Neural progenitor cell (in vitro differentiated cells): Measurements from ENCODE around the gene NAP1L4. TPM values are rescaled to one million over a fixed set of nuclear protein-coding genes. Genes with fewer than 3 reads are reported as not detected.
A peak's percentile ranks its signal among the peaks of the same experiment; 100 is the strongest.

Experiments used
- DNase-seq: peaks from one replicate; pipeline ENCODE4 v3.0.0-alpha.2; 2016; ENCODE audit warnings: low spot score
- H2AFZ ChIP-seq: fragments of 200-600 bp; sonication (generic); replicated peaks from 2 replicates; pipeline ENCODE4 v1.6.1; 2016; ENCODE audit warnings: antibody characterized with exemption
- H3F3A ChIP-seq: fragments of 200-600 bp; sonication (generic); 2 replicates; pipeline ENCODE4 v1.6.1; 2016; ENCODE audit warnings: antibody characterized with exemption, low read depth
- H3K27ac ChIP-seq: fragments of 200-600 bp; sonication (generic); 2 replicates; pipeline ENCODE4 v1.5.1; 2016; ENCODE audit warnings: mild to moderate bottlenecking
- H3K27me3 ChIP-seq: fragments of 200-600 bp; sonication (generic); 2 replicates; pipeline ENCODE4 v1.6.1; 2016; ENCODE audit warnings: mild to moderate bottlenecking, moderate library complexity
- H3K36me3 ChIP-seq: fragments of 200-600 bp; sonication (generic); 2 replicates; pipeline ENCODE4 v1.5.1; 2016
- H3K4me1 ChIP-seq: fragments of 200-600 bp; sonication (generic); 2 replicates; pipeline ENCODE4 v1.6.1; 2016; ENCODE audit warnings: mixed run types
- H3K4me2 ChIP-seq: fragments of 200-600 bp; sonication (generic); 2 replicates; pipeline ENCODE4 v1.6.1; 2016
- H3K4me3 ChIP-seq: fragments of 200-600 bp; sonication (generic); 2 replicates; pipeline ENCODE4 v1.5.1; 2016
- H3K79me2 ChIP-seq: fragments of 200-600 bp; sonication (generic); 2 replicates; pipeline ENCODE4 v1.6.1; 2016; ENCODE audit warnings: low read depth
- H3K9ac ChIP-seq: fragments of 200-600 bp; sonication (generic); 2 replicates; pipeline ENCODE4 v1.6.1; 2016
- H3K9me3 ChIP-seq: fragments of 200-600 bp; sonication (generic); 2 replicates; pipeline ENCODE4 v1.5.1; 2016; ENCODE audit warnings: low read depth
- H4K20me1 ChIP-seq: fragments of 200-600 bp; sonication (generic); 2 replicates; pipeline ENCODE4 v1.6.1; 2016; ENCODE audit warnings: low read depth
- H3K27ac Mint-ChIP-seq: 3 replicates; pipeline ENCODE4 v1.8.0; 2021; ENCODE audit warnings: mixed read lengths
- H3K27me3 Mint-ChIP-seq: 2 replicates; pipeline ENCODE4 v1.8.0; 2022; ENCODE audit warnings: low read depth, mild to moderate bottlenecking, inconsistent platforms, moderate library complexity, mixed read lengths; ENCODE audit not compliant: insufficient read depth
- H3K36me3 Mint-ChIP-seq: 3 replicates; pipeline ENCODE4 v1.8.0; 2021; ENCODE audit warnings: mixed read lengths
- H3K4me1 Mint-ChIP-seq: 3 replicates; pipeline ENCODE4 v1.8.0; 2021; ENCODE audit warnings: mixed read lengths
- H3K4me3 Mint-ChIP-seq: 3 replicates; pipeline ENCODE4 v1.8.0; 2021; ENCODE audit warnings: mild to moderate bottlenecking, moderate library complexity, mixed read lengths
- H3K9me3 Mint-ChIP-seq: 3 replicates; pipeline ENCODE4 v1.8.0; 2020; ENCODE audit warnings: mixed read lengths
- EZH2 ChIP-seq: fragments of 200-600 bp; sonication (generic); IDR thresholded peaks from 2 replicates; pipeline ENCODE4 v1.6.1; 2017; ENCODE audit warnings: antibody characterized with exemption, mild to moderate bottlenecking, moderate library complexity
- EZH2phosphoT487 ChIP-seq: fragments of 200-600 bp; sonication (generic); IDR thresholded peaks from 2 replicates; pipeline ENCODE4 v1.6.1; 2017; ENCODE audit warnings: antibody characterized with exemption
- total RNA-seq: library from RNA; depleted of rRNA; stranded (reverse); fragments of >200 nt; gene quantifications from 2 replicates; pipeline ENCODE4 v1.2.3, GENCODE V29; 2015; ENCODE audit warnings: low replicate concordance
- TF ChIP-seq, protein P1 (sequence below): fragments of 200-600 bp; sonication (generic); IDR thresholded peaks from 2 replicates; pipeline ENCODE4 v1.5.1; 2017; ENCODE audit warnings: antibody characterized with exemption, mild to moderate bottlenecking

NAP1L4 gene
- total RNA-seq, 1 donor from 2014 or later: 191 TPM

DNA sequence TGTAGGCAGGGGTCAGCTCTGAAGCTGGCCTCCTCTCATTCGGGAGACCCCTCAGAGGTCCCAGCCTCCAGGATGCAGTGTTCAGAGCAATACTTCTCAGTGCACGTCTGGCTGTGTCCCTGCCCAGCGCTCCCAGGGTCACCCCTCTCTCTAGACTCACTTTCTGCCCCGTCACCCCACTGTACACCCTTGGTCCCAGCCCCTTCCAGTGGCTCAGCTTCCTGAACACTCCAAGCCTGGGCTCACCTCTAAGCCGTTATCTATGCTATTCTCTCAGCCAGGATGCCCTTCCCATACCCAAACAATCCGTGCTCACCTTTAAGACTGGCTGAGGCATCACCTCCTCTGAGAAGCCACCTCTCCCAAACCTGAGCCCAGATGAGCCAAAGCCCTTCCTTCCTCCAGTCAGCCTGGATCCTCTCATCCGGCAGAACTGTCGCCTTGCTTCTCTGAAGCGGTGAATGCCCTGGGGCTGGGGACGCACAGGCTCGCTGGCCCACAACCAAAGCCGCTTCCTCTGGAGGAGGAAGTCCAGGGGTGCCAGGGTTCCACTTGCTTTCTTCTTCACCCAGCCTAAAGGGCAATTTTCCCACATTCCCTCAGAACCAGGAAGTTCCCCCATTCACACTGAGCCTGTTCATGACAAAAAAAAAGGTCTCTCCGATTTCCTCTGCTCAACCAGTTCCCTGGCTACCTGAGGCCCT, 92.9 kb downstream of the NAP1L4 start:
- Histone ChIP-seq H4K20me1 (no peaks in the 10 kb centered on the region), H3K27ac (no peak overlapping the region), H3F3A (no peaks in the 10 kb centered on the region), H2AFZ (no peak overlapping the region), H3K9me3 (no peaks in the 10 kb centered on the region), H3K36me3 (no peaks in the 10 kb centered on the region), H3K4me2 (no peak overlapping the region), H3K9ac (no peak overlapping the region), H3K79me2 (no peaks in the 10 kb centered on the region), H3K27me3 (peaks cover 13% of the 10 kb centered on the region), H3K4me1 (peaks cover 8% of the 10 kb centered on the region), H3K4me3 (no peak overlapping the region)
- H3K36me3 Mint-ChIP-seq: no peaks in the 10 kb centered on the region
- no peak for DNase-seq
- TF ChIP-seq EZH2phosphoT487 (no peak), EZH2 (no peak)
- TF ChIP-seq, protein P1, sequence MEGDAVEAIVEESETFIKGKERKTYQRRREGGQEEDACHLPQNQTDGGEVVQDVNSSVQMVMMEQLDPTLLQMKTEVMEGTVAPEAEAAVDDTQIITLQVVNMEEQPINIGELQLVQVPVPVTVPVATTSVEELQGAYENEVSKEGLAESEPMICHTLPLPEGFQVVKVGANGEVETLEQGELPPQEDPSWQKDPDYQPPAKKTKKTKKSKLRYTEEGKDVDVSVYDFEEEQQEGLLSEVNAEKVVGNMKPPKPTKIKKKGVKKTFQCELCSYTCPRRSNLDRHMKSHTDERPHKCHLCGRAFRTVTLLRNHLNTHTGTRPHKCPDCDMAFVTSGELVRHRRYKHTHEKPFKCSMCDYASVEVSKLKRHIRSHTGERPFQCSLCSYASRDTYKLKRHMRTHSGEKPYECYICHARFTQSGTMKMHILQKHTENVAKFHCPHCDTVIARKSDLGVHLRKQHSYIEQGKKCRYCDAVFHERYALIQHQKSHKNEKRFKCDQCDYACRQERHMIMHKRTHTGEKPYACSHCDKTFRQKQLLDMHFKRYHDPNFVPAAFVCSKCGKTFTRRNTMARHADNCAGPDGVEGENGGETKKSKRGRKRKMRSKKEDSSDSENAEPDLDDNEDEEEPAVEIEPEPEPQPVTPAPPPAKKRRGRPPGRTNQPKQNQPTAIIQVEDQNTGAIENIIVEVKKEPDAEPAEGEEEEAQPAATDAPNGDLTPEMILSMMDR: no peak
- H3K4me1 Mint-ChIP-seq: peaks cover 22% of the 10 kb centered on the region
- H3K9me3 Mint-ChIP-seq: no peaks in the 10 kb centered on the region
- no peak overlapping the region for H3K27ac Mint-ChIP-seq
- H3K27me3 Mint-ChIP-seq: peaks cover 10% of the 10 kb centered on the region
- H3K4me3 Mint-ChIP-seq: peak overlapping the region; percentile 47

DNA sequence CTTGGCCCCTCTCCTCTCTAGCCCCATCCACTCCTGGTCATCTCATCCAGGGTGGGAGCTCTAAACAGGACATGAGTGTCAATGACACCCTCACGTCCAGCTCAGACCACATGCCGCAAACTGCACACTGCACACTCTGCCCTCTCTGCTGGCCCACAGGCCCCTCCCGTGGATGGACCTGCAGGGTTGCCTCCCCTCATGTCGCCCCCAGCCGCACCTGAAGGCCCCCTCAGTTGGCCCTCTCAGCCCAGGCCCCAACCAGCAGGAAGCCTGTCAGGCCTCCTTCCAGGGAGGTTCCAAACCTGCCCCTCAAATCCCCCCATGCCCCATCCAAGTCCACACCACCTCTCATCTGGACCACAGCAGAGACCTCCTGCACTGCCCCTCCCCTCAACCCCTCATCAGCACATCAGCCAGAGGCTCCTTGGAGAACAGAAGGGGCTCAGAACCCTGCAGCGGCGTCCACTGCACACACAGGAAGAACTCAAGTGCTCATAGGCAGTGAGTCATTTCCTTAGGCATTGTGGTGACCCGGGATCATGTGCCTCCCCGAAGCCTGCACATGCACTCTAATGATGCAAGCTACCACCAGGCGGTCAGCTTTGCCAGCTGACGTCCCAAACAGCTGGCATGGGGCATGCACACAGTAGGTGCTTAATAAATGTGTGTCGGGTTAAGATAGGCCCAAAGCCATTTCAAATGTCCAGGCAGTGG, 93.6 kb downstream of the NAP1L4 start:
- Mint-ChIP-seq H3K27ac (no peak overlapping the region), H3K9me3 (no peaks in the 10 kb centered on the region), H3K4me3 (no peak overlapping the region), H3K27me3 (peaks cover 6% of the 10 kb centered on the region), H3K36me3 (no peaks in the 10 kb centered on the region), H3K4me1 (peaks cover 18% of the 10 kb centered on the region)
- H3F3A ChIP-seq: no peaks in the 10 kb centered on the region
- DNase-seq: no peak
- no peak overlapping the region for H2AFZ ChIP-seq
- H3K27ac ChIP-seq: no peak overlapping the region
- H3K9me3 ChIP-seq: no peaks in the 10 kb centered on the region
- TF ChIP-seq EZH2phosphoT487 (no peak), EZH2 (no peak)
- TF ChIP-seq, protein P1: no peak
- no peaks in the 10 kb centered on the region for H4K20me1 ChIP-seq
- H3K9ac ChIP-seq: no peak overlapping the region
- peaks cover 13% of the 10 kb centered on the region for H3K27me3 ChIP-seq
- H3K4me1 ChIP-seq: peaks cover 8% of the 10 kb centered on the region
- no peak overlapping the region for H3K4me3 ChIP-seq
- no peak overlapping the region for H3K4me2 ChIP-seq
- H3K79me2 ChIP-seq: no peaks in the 10 kb centered on the region
- H3K36me3 ChIP-seq: no peaks in the 10 kb centered on the region

DNA sequence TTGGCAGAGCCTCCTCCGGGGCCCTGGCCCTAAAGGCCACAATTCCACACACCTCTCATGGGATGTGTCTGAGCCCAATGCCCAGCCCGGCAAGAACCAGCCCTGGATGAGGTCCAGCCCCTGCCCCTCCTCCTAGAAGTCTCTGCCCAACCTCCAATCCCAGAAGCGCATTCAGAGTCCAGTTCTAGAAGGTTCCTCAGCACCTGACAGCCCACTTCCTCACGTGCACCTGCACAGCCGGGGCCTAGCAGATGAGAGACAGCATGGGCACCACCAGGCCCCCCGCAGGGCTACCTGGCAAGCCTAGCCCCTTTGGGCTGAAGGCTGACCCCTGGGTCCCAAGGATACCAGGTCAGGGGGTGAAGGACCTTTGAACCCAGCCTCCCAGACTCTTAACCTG, 95.1 kb downstream of the NAP1L4 start:
- no peaks in the 10 kb centered on the region for H3K36me3 Mint-ChIP-seq
- H3K4me1 Mint-ChIP-seq: peaks cover 22% of the 10 kb centered on the region
- Histone ChIP-seq H3K4me2 (no peak overlapping the region), H3F3A (peaks cover 11% of the 10 kb centered on the region), H3K36me3 (no peaks in the 10 kb centered on the region), H3K27me3 (peaks cover 13% of the 10 kb centered on the region), H3K79me2 (no peaks in the 10 kb centered on the region), H4K20me1 (no peaks in the 10 kb centered on the region), H3K27ac (no peak overlapping the region), H3K9ac (no peak overlapping the region), H2AFZ (no peak overlapping the region), H3K9me3 (no peaks in the 10 kb centered on the region), H3K4me3 (no peak overlapping the region), H3K4me1 (peaks cover 3% of the 10 kb centered on the region)
- H3K27ac Mint-ChIP-seq: no peak overlapping the region
- no peak for DNase-seq
- no peaks in the 10 kb centered on the region for H3K9me3 Mint-ChIP-seq
- TF ChIP-seq EZH2: no peak
- TF ChIP-seq EZH2phosphoT487: no peak
- TF ChIP-seq, protein P1: no peak
- H3K27me3 Mint-ChIP-seq: peaks cover 6% of the 10 kb centered on the region
- H3K4me3 Mint-ChIP-seq: no peak overlapping the region
